ENCODE results near the gene SREK1IP1.
"Not testable (repeated sequence)": the region's sequence is repeated elsewhere in the genome, so short reads cannot be mapped to it uniquely, and the experiment has no call there.

SREK1IP1 gene

DNA sequence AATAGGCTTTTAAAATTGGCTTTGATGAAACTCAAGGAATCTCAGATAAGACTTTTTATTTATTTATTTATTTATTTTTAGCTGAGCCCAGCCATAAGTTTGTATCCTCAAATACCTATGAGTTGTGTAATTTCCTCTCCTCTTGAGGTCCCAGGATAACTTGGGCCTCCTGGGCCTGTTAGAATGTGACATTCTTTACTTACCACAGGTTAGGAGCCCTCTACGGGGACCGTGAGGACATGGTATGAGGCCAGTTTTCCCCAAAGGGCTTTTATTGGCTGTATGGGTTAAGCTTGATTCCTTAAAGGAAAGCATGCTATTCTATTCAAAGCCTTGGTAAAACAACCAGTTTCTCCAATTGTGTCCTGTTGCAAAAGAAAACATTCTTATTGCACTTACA lies 61.3 kb downstream of the SREK1IP1 start:
- TF ChIP-seq, protein P1, sequence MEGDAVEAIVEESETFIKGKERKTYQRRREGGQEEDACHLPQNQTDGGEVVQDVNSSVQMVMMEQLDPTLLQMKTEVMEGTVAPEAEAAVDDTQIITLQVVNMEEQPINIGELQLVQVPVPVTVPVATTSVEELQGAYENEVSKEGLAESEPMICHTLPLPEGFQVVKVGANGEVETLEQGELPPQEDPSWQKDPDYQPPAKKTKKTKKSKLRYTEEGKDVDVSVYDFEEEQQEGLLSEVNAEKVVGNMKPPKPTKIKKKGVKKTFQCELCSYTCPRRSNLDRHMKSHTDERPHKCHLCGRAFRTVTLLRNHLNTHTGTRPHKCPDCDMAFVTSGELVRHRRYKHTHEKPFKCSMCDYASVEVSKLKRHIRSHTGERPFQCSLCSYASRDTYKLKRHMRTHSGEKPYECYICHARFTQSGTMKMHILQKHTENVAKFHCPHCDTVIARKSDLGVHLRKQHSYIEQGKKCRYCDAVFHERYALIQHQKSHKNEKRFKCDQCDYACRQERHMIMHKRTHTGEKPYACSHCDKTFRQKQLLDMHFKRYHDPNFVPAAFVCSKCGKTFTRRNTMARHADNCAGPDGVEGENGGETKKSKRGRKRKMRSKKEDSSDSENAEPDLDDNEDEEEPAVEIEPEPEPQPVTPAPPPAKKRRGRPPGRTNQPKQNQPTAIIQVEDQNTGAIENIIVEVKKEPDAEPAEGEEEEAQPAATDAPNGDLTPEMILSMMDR (IDR thresholded peaks at IDR 0.05; ENCODE audit: insufficient read depth, low read length, poor library complexity, severe bottlenecking), result no peak
- Histone ChIP-seq H3K4me3 (replicated peaks; ENCODE audit: low read depth, low read length) (no peak overlapping the region), H3K27me3 (replicated peaks; ENCODE audit: control insufficient read depth, insufficient read depth, low read length) (no peaks in the 10 kb centered on the region), H3K36me3 (ENCODE audit: control insufficient read depth, insufficient read depth, low read length) (no peaks in the 10 kb centered on the region)
- DNase-seq (ENCODE audit: extremely low read depth, insufficient read length), result no peak

DNA sequence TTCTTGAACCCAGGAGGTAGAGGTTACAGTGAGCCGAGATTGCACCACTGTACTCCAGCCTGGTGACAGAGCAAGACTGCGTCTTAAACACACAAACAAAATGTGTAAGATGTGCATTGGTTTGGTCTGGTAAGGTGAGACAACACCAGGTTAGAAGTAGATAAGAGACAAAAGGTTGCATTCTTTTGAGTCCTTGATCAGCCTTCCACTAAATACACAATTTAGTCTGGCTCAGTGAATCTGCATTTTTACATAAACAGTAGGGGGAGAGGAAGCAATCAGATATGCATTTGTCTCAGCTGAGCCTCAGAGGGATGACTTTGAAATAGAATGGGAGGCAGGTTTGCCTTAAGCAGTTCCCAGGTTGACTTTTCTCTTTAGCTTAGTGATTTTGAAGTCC lies 62.4 kb downstream of the SREK1IP1 start:
- H3K36me3 ChIP-seq (ENCODE audit: control insufficient read depth, insufficient read depth, low read length); H3K27me3 ChIP-seq (replicated peaks; ENCODE audit: control insufficient read depth, insufficient read depth, low read length); H3K4me3 ChIP-seq (replicated peaks; ENCODE audit: low read depth, low read length); DNase-seq (ENCODE audit: extremely low read depth, insufficient read length): not testable (repeated sequence)

DNA sequence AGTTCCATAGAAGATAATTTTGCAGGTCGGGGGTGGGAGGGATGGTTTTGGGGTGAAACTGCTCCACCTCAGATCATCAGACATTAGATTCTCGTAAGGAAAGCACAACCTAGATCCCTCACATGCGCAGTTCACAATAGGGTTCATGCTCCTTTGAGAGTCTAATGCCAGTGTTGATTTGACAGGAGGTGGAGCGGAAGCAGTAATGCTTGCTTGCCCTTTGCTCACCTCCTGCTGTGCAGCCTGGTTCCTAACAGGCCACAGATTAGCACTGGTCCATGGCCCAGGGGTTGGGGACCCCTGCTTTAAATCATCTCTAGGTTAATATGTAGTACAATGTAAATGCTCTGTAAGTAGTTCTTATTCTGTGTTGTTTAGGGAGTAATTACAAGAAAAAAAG lies 67.7 kb downstream of the SREK1IP1 start:
- DNase-seq (ENCODE audit: extremely low read depth, insufficient read length), result no peak
- TF ChIP-seq, protein P1 (IDR thresholded peaks at IDR 0.05; ENCODE audit: insufficient read depth, low read length, poor library complexity, severe bottlenecking), result no peak
- no peaks in the 10 kb centered on the region for H3K36me3 ChIP-seq (ENCODE audit: control insufficient read depth, insufficient read depth, low read length)
- no peak overlapping the region for H3K4me3 ChIP-seq (replicated peaks; ENCODE audit: low read depth, low read length)
- H3K27me3 ChIP-seq (replicated peaks; ENCODE audit: control insufficient read depth, insufficient read depth, low read length), result no peaks in the 10 kb centered on the region

DNA sequence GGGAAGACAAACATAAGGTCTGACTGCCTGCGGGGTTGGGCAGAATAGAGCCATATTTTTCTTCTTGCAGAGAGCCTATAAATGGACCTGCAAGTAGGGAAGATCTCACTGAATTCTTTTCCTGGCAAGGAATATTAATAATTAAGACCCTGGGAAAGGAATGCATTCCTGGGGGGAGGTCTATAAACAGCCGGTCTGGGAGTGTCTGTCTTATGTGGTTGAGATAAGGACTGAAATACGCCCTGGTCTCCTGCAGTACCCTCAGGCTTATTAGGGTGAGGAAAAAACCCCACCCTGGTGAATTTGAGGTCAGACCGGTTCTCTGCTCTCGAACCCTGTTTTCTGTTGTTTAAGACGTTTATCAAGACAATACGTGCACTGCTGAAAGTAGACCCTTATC lies 72.1 kb downstream of the SREK1IP1 start:
- H3K4me3 ChIP-seq (replicated peaks; ENCODE audit: low read depth, low read length); H3K27me3 ChIP-seq (replicated peaks; ENCODE audit: control insufficient read depth, insufficient read depth, low read length); DNase-seq (ENCODE audit: extremely low read depth, insufficient read length); H3K36me3 ChIP-seq (ENCODE audit: control insufficient read depth, insufficient read depth, low read length): not testable (repeated sequence)

DNA sequence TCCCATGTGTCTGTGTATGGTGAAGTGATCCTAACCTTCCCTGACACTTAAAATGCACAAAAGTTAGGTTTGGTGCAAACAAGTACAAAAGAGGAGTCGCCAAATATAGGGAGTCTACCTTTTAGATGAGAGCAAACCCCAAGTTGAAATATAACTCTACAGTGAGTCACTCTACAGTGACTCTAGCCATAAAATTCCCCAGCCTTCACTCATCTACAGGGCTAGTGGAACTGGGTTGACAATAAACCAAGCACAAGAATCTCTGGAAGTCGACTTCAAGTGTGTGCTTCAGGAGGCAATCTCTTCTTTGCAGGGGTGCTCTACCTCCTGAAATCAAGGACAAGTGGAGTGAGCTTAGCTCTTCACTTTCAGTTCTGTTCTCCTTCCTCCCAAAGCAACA lies 74.9 kb downstream of the SREK1IP1 start:
- no peaks in the 10 kb centered on the region for H3K27me3 ChIP-seq (replicated peaks; ENCODE audit: control insufficient read depth, insufficient read depth, low read length)

DNA sequence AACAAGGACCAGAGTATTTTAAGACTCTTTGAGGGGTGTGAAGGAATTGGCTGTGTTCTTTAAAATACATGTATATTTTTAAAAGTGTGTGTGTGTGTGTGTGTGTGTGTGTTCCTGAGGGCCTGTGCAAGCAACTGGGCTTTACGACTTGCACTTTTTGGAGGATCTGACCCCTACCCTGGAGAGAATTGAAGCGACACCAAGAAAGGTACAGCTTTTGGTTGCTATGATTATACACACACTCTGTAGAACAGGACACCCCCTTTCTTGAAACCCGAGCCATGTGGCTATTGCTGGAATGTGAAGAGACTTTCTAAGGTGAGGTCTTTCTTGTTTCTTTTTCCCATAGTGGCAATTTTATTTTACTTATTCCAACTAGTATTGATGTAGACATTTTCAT lies 77.2 kb downstream of the SREK1IP1 start:
- Histone ChIP-seq H3K27me3 (replicated peaks; ENCODE audit: control insufficient read depth, insufficient read depth, low read length) (no peaks in the 10 kb centered on the region; the same call in none of the 2 replicates), H3K36me3 (ENCODE audit: control insufficient read depth, insufficient read depth, low read length) (no peaks in the 10 kb centered on the region), H3K4me3 (replicated peaks; ENCODE audit: low read depth, low read length) (no peak overlapping the region)
- TF ChIP-seq, protein P1 (IDR thresholded peaks at IDR 0.05; ENCODE audit: insufficient read depth, low read length, poor library complexity, severe bottlenecking), result no peak
- DNase-seq (ENCODE audit: extremely low read depth, insufficient read length), result no peak

More for the DNA sequence above, 74.9 kb downstream of the SREK1IP1 start:
- no peaks in the 10 kb centered on the region for H3K36me3 ChIP-seq (ENCODE audit: control insufficient read depth, insufficient read depth, low read length)
- TF ChIP-seq, protein P1 (IDR thresholded peaks at IDR 0.05; ENCODE audit: insufficient read depth, low read length, poor library complexity, severe bottlenecking), result no peak
- DNase-seq (ENCODE audit: extremely low read depth, insufficient read length), result no peak
- no peak overlapping the region for H3K4me3 ChIP-seq (replicated peaks; ENCODE audit: low read depth, low read length)

DNA sequence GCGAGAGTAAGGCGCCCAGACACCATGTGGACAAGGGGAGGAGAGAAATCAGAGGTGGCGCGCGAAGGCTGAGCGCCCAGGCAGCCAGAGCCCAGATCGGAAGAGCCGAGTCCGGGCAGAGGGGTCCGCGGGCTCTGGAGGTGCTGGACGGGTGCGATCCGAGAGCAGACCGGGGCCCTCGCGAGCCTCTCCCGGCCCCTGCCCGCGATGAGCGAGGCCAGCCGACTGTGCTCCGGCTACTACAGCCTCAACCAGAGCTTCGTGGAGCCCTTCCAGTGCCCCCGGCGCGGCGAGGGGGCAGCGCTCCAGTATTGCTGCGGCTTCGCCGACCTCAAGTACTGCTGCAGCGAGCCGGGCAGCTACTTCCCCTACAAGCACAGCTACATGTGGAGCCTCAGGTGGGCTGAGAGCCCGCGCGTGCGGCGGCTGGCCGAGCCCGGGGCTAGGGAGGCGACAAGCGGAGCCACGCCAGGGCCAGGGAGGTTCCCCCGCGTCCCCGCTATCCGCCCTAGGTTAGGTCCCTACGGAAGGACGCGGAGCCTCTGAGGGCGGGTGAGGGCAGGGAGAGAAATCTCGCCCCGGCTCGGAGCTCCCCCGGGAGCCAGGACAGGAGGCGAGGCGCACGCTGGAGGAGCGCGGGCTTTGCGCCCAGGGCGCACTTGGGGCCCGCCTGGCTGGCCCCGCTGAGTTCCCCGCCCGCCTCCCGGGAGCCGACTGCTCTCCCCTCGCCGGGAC lies 77.9 kb downstream of the SREK1IP1 start, which contains the start of gene SHISAL2B:
Gene SHISAL2B, plus strand, starts transcription at position 87 of the 735 bp plus-strand sequence. Its CDS starts 121 bp downstream, at position 208.
- no peaks in the 10 kb centered on the region; the same call in none of the 2 replicates for H3K27me3 ChIP-seq (replicated peaks; ENCODE audit: control insufficient read depth, insufficient read depth, low read length)
- peak; percentile 13 for DNase-seq (ENCODE audit: extremely low read depth, insufficient read length)
- no peaks in the 10 kb centered on the region for H3K36me3 ChIP-seq (ENCODE audit: control insufficient read depth, insufficient read depth, low read length)
- H3K4me3 ChIP-seq (replicated peaks; ENCODE audit: low read depth, low read length), result no peak within 1 kb of the TSS
- TF ChIP-seq, protein P1 (IDR thresholded peaks at IDR 0.05; ENCODE audit: insufficient read depth, low read length, poor library complexity, severe bottlenecking), result no peak

All from GM06990 (cell line).